ENCODE data around the gene NFE2L1. TPM values are rescaled to one million over a fixed set of nuclear protein-coding genes. Genes with fewer than 3 reads are reported as not detected.

Gene NFE2L1
- total RNA-seq, 5 donors from 2014 or later (not counting 1 experiment from before 2014, with no cell fraction given): 30.3 to 61.6 (median 43.9) TPM

- Mint-ChIP-seq H3K4me1 (peaks cover 12 to 27% (median 15%) of the 10 kb centered on the region in 3 donors), H3K9me3 (no peaks in the 10 kb centered on the region), H3K27ac (no peak overlapping the region), H3K4me3 (no peak overlapping the region), H3K27me3 (no peaks in the 10 kb centered on the region), H3K36me3 (peaks cover 18% of the 10 kb centered on the region)
- H3K9me3 ChIP-seq: no peaks in the 10 kb centered on the region
- no peak overlapping the region for H3K4me3 ChIP-seq (ENCODE audit: control insufficient read depth in 1 of 2, extremely low read depth in 1 of 2, low read length in 1 of 2)
- POLR2A ChIA-PET: interaction anchor here in 1 of 2 donors (0.7 to 0.8 kb wide), 3 partner anchors 14 to 166 kb away, joined by 4 to 8 read pairs (median 4); partner anchors contain the start of gene SNX11
- H3K4me1 ChIP-seq (ENCODE audit: control insufficient read depth in 1 of 2, extremely low read depth in 1 of 2, insufficient read depth in 2 of 2, low read length in 2 of 2): no peaks in the 10 kb centered on the region
- DNase-seq (no peak), ATAC-seq (replicated peaks in 1 of 4) (no peak)
- peaks cover 0 to 6% of the 10 kb centered on the region in 2 donors for H3K36me3 ChIP-seq (ENCODE audit: control insufficient read depth in 2 of 2, extremely low read depth in 1 of 2, insufficient read depth in 1 of 2, low read length in 1 of 2)
- WGBS (ENCODE audit: insufficient coverage): 92% methylated on average over 5 of the region's 11 CpGs
- no peak overlapping the region for H3K27ac ChIP-seq (ENCODE audit: low read length)
- H3K27me3 ChIP-seq (replicated peaks in 1 of 2; ENCODE audit: control insufficient read depth in 2 of 2, extremely low read depth in 1 of 2, insufficient read depth in 2 of 2, low read length in 1 of 2): no peaks in the 10 kb centered on the region
- CTCF ChIA-PET: interaction anchor here in 1 of 2 donors (0.6 kb wide), 1 partner anchor 319 kb away, joined by 3 read pairs; no protein-coding TSS in a partner anchor
These were observed 45.3 kb downstream of the NFE2L1 start for GRCh38 chr17:48093341-48094045.

GRCh38 chr17:48095611-48096010 is 47.5 kb downstream of the NFE2L1 start:
- ChIA-PET CTCF (interaction anchor here in 1 of 2 donors (1.4 kb wide), 1 partner anchor 15 kb away, joined by 3 read pairs; no protein-coding TSS in a partner anchor), POLR2A (no interaction called here)
- H3K27ac Mint-ChIP-seq: no peak overlapping the region

GRCh38 chr17:48100160-48100559 is 52.0 kb downstream of the NFE2L1 start:
- H3K4me1 Mint-ChIP-seq: peaks cover 44 to 58% (median 50%) of the 10 kb centered on the region in 3 donors
- no peaks in the 10 kb centered on the region for H3K9me3 ChIP-seq
- H3K4me3 Mint-ChIP-seq: peak overlapping the region; percentile 89 to 94 (median 91)
- no peaks in the 10 kb centered on the region for H3K27me3 Mint-ChIP-seq
- ChIA-PET POLR2A (interaction anchor here in 1 of 2 donors (0.6 to 0.9 kb wide), 3 partner anchors 8 to 17 kb away, joined by 3 to 5 read pairs (median 3); no protein-coding TSS in a partner anchor), CTCF (interaction anchor here in 1 of 2 donors (1.1 to 1.6 kb wide), 2 partner anchors 8 to 20 kb away, joined by 3 to 6 read pairs; no protein-coding TSS in a partner anchor)
- WGBS (ENCODE audit: insufficient coverage): 63% methylated on average over 5 of the region's 10 CpGs
- H3K9me3 Mint-ChIP-seq: no peaks in the 10 kb centered on the region
- H3K27ac ChIP-seq (ENCODE audit: low read length): no peak overlapping the region
- DNase-seq (no peak), ATAC-seq (replicated peaks in 1 of 4) (no peak)
- peaks cover 5 to 38% of the 10 kb centered on the region in 2 experiments for H3K4me1 ChIP-seq (ENCODE audit: control insufficient read depth in 1 of 2, extremely low read depth in 1 of 2, insufficient read depth in 2 of 2, low read length in 2 of 2)
- H3K4me3 ChIP-seq (ENCODE audit: control insufficient read depth in 1 of 2, extremely low read depth in 1 of 2, low read length in 1 of 2): peak overlapping the region; percentile 67 to 82
- H3K36me3 Mint-ChIP-seq: no peaks in the 10 kb centered on the region
- H3K27me3 ChIP-seq (replicated peaks in 1 of 2; ENCODE audit: control insufficient read depth in 2 of 2, extremely low read depth in 1 of 2, insufficient read depth in 2 of 2, low read length in 1 of 2): peaks cover 0 to 2% of the 10 kb centered on the region in 2 experiments
- peaks cover 0 to 4% of the 10 kb centered on the region in 2 donors for H3K36me3 ChIP-seq (ENCODE audit: control insufficient read depth in 2 of 2, extremely low read depth in 1 of 2, insufficient read depth in 1 of 2, low read length in 1 of 2)
- H3K27ac Mint-ChIP-seq: no peak overlapping the region

More at GRCh38 chr17:48095611-48096010, 47.5 kb downstream of the NFE2L1 start:
- Histone ChIP-seq H3K9me3 (no peaks in the 10 kb centered on the region), H3K4me1 (ENCODE audit: control insufficient read depth in 1 of 2, extremely low read depth in 1 of 2, insufficient read depth in 2 of 2, low read length in 2 of 2) (peaks cover 3 to 10% of the 10 kb centered on the region in 2 experiments), H3K27ac (ENCODE audit: low read length) (no peak overlapping the region), H3K36me3 (ENCODE audit: control insufficient read depth in 2 of 2, extremely low read depth in 1 of 2, insufficient read depth in 1 of 2, low read length in 1 of 2) (peaks cover 0 to 6% of the 10 kb centered on the region in 2 donors), H3K4me3 (ENCODE audit: control insufficient read depth in 1 of 2, extremely low read depth in 1 of 2, low read length in 1 of 2) (no peak overlapping the region), H3K27me3 (replicated peaks in 1 of 2; ENCODE audit: control insufficient read depth in 2 of 2, extremely low read depth in 1 of 2, insufficient read depth in 2 of 2, low read length in 1 of 2) (peaks cover 0 to under 1% of the 10 kb centered on the region in 2 experiments)
- no peak for ATAC-seq (replicated peaks in 1 of 4)
- Mint-ChIP-seq H3K4me1 (peaks cover 20 to 31% (median 26%) of the 10 kb centered on the region in 3 donors), H3K9me3 (no peaks in the 10 kb centered on the region), H3K27me3 (no peaks in the 10 kb centered on the region), H3K36me3 (peaks cover 11% of the 10 kb centered on the region), H3K4me3 (no peak overlapping the region)
- DNase-seq: no peak
- WGBS (ENCODE audit: insufficient coverage): 93% methylated on average over 3 of the region's 4 CpGs

GRCh38 chr17:48100591-48101011 is 52.4 kb downstream of the NFE2L1 start:
- DNase-seq (peak in 1 of 35 experiments; percentile 7), ATAC-seq (replicated peaks in 1 of 4) (no peak)
- Mint-ChIP-seq H3K27me3 (no peaks in the 10 kb centered on the region), H3K9me3 (no peaks in the 10 kb centered on the region), H3K4me3 (peak overlapping the region; percentile 89 to 94 (median 91)), H3K36me3 (no peaks in the 10 kb centered on the region), H3K27ac (peak overlapping the region; percentile 44 to 82), H3K4me1 (peaks cover 42 to 58% (median 48%) of the 10 kb centered on the region in 3 donors)
- peaks cover 0 to 2% of the 10 kb centered on the region in 2 experiments for H3K27me3 ChIP-seq (replicated peaks in 1 of 2; ENCODE audit: control insufficient read depth in 2 of 2, extremely low read depth in 1 of 2, insufficient read depth in 2 of 2, low read length in 1 of 2)
- 3% methylated on average over 23 of the region's 23 CpGs for WGBS (ENCODE audit: insufficient coverage)
- H3K4me1 ChIP-seq (ENCODE audit: control insufficient read depth in 1 of 2, extremely low read depth in 1 of 2, insufficient read depth in 2 of 2, low read length in 2 of 2): peaks cover 5 to 38% of the 10 kb centered on the region in 2 experiments
- H3K27ac ChIP-seq (ENCODE audit: low read length): peak overlapping the region; percentile 12
- CTCF ChIA-PET: interaction anchor here in 1 of 2 donors (1.6 kb wide), 1 partner anchor 8 kb away, joined by 6 read pairs; no protein-coding TSS in a partner anchor
- peak overlapping the region; percentile 67 to 82 for H3K4me3 ChIP-seq (ENCODE audit: control insufficient read depth in 1 of 2, extremely low read depth in 1 of 2, low read length in 1 of 2)
- peaks cover 0 to 1% of the 10 kb centered on the region in 2 donors for H3K36me3 ChIP-seq (ENCODE audit: control insufficient read depth in 2 of 2, extremely low read depth in 1 of 2, insufficient read depth in 1 of 2, low read length in 1 of 2)
- POLR2A ChIA-PET: interaction anchor here in 1 of 2 donors (0.6 kb wide), 2 partner anchors 8 to 15 kb away, joined by 3 to 5 read pairs; no protein-coding TSS in a partner anchor
- H3K9me3 ChIP-seq: no peaks in the 10 kb centered on the region

- peak; percentile 87 to 97 (median 93) for DNase-seq
- Histone ChIP-seq H3K4me3 (ENCODE audit: control insufficient read depth in 1 of 2, extremely low read depth in 1 of 2, low read length in 1 of 2) (peak within 1 kb of the TSS; percentile 67 to 82), H3K9me3 (no peaks in the 10 kb centered on the region), H3K4me1 (ENCODE audit: control insufficient read depth in 1 of 2, extremely low read depth in 1 of 2, insufficient read depth in 2 of 2, low read length in 2 of 2) (peaks cover 5 to 38% of the 10 kb centered on the region in 2 experiments), H3K27me3 (replicated peaks in 1 of 2; ENCODE audit: control insufficient read depth in 2 of 2, extremely low read depth in 1 of 2, insufficient read depth in 2 of 2, low read length in 1 of 2) (peaks cover 0 to 2% of the 10 kb centered on the region in 2 experiments), H3K27ac (ENCODE audit: low read length) (peak within 1 kb of the TSS; percentile 52), H3K36me3 (ENCODE audit: control insufficient read depth in 2 of 2, extremely low read depth in 1 of 2, insufficient read depth in 1 of 2, low read length in 1 of 2) (no peaks in the 10 kb centered on the region)
- no peaks in the 10 kb centered on the region for H3K27me3 Mint-ChIP-seq
- ChIA-PET POLR2A (no interaction called here), CTCF (interaction anchor here in 1 of 2 donors (0.6 to 1.6 kb wide), 2 partner anchors 7 to 65 kb away, joined by 3 to 6 read pairs; no protein-coding TSS in a partner anchor)
- H3K27ac Mint-ChIP-seq: peak within 1 kb of the TSS; percentile 82 to 89
- H3K4me1 Mint-ChIP-seq: peaks cover 42 to 58% (median 46%) of the 10 kb centered on the region in 3 donors
- under 1% methylated on average over 78 of the region's 79 CpGs for WGBS (ENCODE audit: insufficient coverage)
- peak within 1 kb of the TSS; percentile 89 to 94 (median 91) for H3K4me3 Mint-ChIP-seq
- peak; percentile 95 to 98 (median 98) for ATAC-seq (replicated peaks in 1 of 4)
- H3K36me3 Mint-ChIP-seq: no peaks in the 10 kb centered on the region
- H3K9me3 Mint-ChIP-seq: no peaks in the 10 kb centered on the region
These were observed 53.0 kb downstream of the NFE2L1 start, which contains the start of gene CBX1 for GRCh38 chr17:48101012-48101720. TSS of gene CBX1 (minus strand) at chr17:48101478. CDS start at chr17:48077004, 24,474 bp downstream.

All from T-cell (primary cell).